MCF 10A (cell line): Measurements from ENCODE around the gene PAX5. TPM values are rescaled to one million over a fixed set of nuclear protein-coding genes. Genes with fewer than 3 reads are reported as not detected.

ENCODE experiments used
- BruUV-seq: library from RNA; stranded (reverse); fragments of 400-500 nt; replicated peaks from 2 replicates; lab custom pipeline; 2021; lab: Mats Ljungman, UMichigan
- CTCF ChIA-PET: fragments of 300-600 bp; sonication (Branson Sonifier 250); formaldehyde crosslinking; extraction: SDS; loops from one replicate; lab custom pipeline; 2021; ENCODE audit warnings: antibody characterized with exemption, inconsistent platforms; lab: Yijun Ruan, JAX
- POLR2A ChIA-PET: fragments of 300-600, 350-650 bp; sonication (Branson Sonifier 250); formaldehyde crosslinking; extraction: SDS; loops from one replicate; lab custom pipeline; 2020; ENCODE audit warnings: antibody characterized with exemption, inconsistent platforms; lab: Yijun Ruan, JAX
- DNase-seq: peaks from one replicate; pipeline ENCODE4 v3.0.0-alpha.2; 2018; ENCODE audit not compliant: unreplicated experiment
- H3K27ac Mint-ChIP-seq: one replicate; pipeline ENCODE4 v1.8.0; 2022; ENCODE audit warnings: mild to moderate bottlenecking, low read depth, mixed read lengths; ENCODE audit not compliant: unreplicated experiment
- H3K27me3 Mint-ChIP-seq: one replicate; pipeline ENCODE4 v1.8.0; 2022; ENCODE audit warnings: mixed read lengths; ENCODE audit not compliant: insufficient read depth, unreplicated experiment
- H3K36me3 Mint-ChIP-seq: one replicate; pipeline ENCODE4 v1.8.0; 2022; ENCODE audit warnings: mild to moderate bottlenecking, moderate library complexity, mixed read lengths; ENCODE audit not compliant: insufficient read depth, unreplicated experiment
- H3K4me1 Mint-ChIP-seq: one replicate; pipeline ENCODE4 v1.8.0; 2022; ENCODE audit warnings: mixed read lengths; ENCODE audit not compliant: insufficient read depth, unreplicated experiment
- H3K4me3 Mint-ChIP-seq: one replicate; pipeline ENCODE4 v1.8.0; 2022; ENCODE audit warnings: mild to moderate bottlenecking, moderate library complexity, mixed read lengths; ENCODE audit not compliant: unreplicated experiment
- H3K9me3 Mint-ChIP-seq: one replicate; pipeline ENCODE4 v1.8.0; 2022; ENCODE audit warnings: mixed read lengths; ENCODE audit not compliant: unreplicated experiment
- CTCF ChIP-seq: fragments of 200-600 bp; IDR thresholded peaks from one replicate; pipeline ENCODE4 v1.8.0; 2022; ENCODE audit warnings: antibody characterized with exemption, mild to moderate bottlenecking; ENCODE audit not compliant: unreplicated experiment
- intact Hi-C: fragments of 100-400 bp; cut with micrococcal nuclease; formaldehyde crosslinking; loops from 2 replicates; pipeline ENCODE4 v1.14.1; 2022
- total RNA-seq: library from RNA; stranded (reverse); gene quantifications from 2 replicates; pipeline ENCODE4 v1.2.3, GENCODE V29; 2022

PAX5 gene
- total RNA-seq, 1 experiment from 2014 or later, result not detected

GRCh38 chr9:36839131-36839885, 194.8 kb downstream of the PAX5 start:
- no TSS peak for BruUV-seq
- Mint-ChIP-seq H3K27me3 (no peaks in the 10 kb centered on the region), H3K27ac (no peak overlapping the region)

GRCh38 chr9:36837431-36838405, 196.3 kb downstream of the PAX5 start:
- H3K36me3 Mint-ChIP-seq, result no peaks in the 10 kb centered on the region
- H3K27me3 Mint-ChIP-seq, result no peaks in the 10 kb centered on the region
- ChIA-PET CTCF (no interaction called here), POLR2A (interaction anchor here (0.6 kb wide), 1 partner anchor 632 kb away, joined by 3 read pairs; no protein-coding TSS in a partner anchor)
- H3K27ac Mint-ChIP-seq, result no peak overlapping the region
- no peak overlapping the region for H3K4me3 Mint-ChIP-seq
- H3K4me1 Mint-ChIP-seq, result no peaks in the 10 kb centered on the region
- no peak for DNase-seq
- no peak for TF ChIP-seq CTCF
- H3K9me3 Mint-ChIP-seq, result no peaks in the 10 kb centered on the region
- BruUV-seq, result no TSS peak
- intact Hi-C loops, result no loop called here

More at GRCh38 chr9:36839131-36839885, 194.8 kb downstream of the PAX5 start:
- TF ChIP-seq CTCF, result no peak
- Mint-ChIP-seq H3K4me3 (no peak overlapping the region), H3K36me3 (no peaks in the 10 kb centered on the region), H3K4me1 (no peaks in the 10 kb centered on the region), H3K9me3 (no peaks in the 10 kb centered on the region)
- ChIA-PET POLR2A (no interaction called here), CTCF (no interaction called here)
- intact Hi-C loops, result no loop called here
- DNase-seq, result no peak

- H3K27ac Mint-ChIP-seq, result peak overlapping the region; percentile 8
- no peaks in the 10 kb centered on the region for H3K27me3 Mint-ChIP-seq
- H3K36me3 Mint-ChIP-seq, result no peaks in the 10 kb centered on the region
- H3K9me3 Mint-ChIP-seq, result no peaks in the 10 kb centered on the region
- no peaks in the 10 kb centered on the region for H3K4me1 Mint-ChIP-seq
- H3K4me3 Mint-ChIP-seq, result no peak overlapping the region
- no peak for DNase-seq
- intact Hi-C loops, result no loop called here
- BruUV-seq, result no TSS peak
- ChIA-PET CTCF (no interaction called here), POLR2A (no interaction called here)
- no peak for TF ChIP-seq CTCF
Observed at GRCh38 chr9:36836486-36836885, 197.6 kb downstream of the PAX5 start.
